ENCODE data around the gene NSA2. TPM values are rescaled to one million over a fixed set of nuclear protein-coding genes. Genes with fewer than 3 reads are reported as not detected.
"Not testable (repeated sequence)": the region's sequence is repeated elsewhere in the genome, so short reads cannot be mapped to it uniquely, and the experiment has no call there.

NSA2 gene
- total RNA-seq: 66.0 TPM

DNA sequence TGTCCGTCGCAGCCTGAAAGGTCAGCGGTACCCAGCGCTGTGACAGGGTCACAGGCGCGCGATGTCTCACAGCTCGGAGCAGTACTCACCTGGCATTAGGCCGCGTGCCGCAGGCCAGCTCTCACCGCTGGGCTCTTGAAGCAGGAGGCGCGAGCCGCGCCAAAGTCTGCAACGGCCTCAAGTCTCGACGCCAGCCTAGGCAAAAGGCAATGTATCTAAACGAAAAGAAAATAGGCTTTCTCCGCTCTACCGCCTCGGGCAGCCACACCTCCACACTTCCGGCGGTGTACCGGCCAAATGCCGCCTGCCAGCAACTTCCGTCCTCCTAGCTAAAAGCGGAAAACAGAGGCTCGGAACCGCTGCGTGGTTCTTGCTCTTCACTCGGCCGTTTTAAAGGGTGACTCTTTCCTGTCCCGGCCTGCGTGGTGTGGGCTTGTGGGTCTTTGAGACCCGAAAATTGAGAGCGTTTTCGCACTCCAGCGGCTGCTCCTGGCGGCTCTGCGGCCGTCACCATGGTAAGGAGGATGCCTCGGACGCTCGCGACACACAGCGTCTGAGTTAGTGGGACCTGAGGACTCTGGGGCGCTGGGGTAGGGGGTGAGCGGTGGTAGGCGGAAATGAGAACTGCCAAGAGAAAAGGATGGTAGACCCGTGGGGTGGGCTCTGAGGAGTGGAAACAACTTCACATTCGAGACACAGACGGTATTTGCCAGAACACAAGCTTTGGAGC is at the start of gene NSA2, which contains the start of gene GFM2:
Gene NSA2 (plus strand): TSS at position 401 of the 730 bp plus-strand sequence. CDS start 112 bp downstream, at position 513.
Gene GFM2 (minus strand): TSS at position 269 of the 730 bp plus-strand sequence. CDS start 3,375 bp downstream, outside the sequence.
- DNase-seq (ENCODE audit: low spot score): peak; percentile 94

GRCh38 chr5:74717596-74717995 is 49.5 kb upstream of the NSA2 start:
- DNase-seq (ENCODE audit: low spot score): no peak

DNA sequence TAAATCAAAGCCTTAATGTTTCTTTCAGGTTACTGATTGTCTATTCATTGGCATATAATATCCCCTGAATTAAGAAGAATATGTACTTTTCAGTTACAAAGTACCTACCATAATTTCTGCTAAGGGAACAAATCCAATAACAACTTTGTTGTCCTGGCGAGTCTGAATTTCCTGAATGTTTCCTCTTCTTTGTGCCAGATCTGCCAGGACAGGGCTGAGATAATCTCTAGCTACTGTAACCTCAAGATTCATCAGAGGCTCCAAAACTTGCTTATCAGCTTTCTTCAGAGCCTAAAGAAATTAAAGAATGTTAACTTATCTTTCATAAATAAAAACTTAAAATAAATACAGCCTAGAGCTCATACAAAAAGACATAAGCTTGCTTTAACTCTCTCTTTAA is 44.8 kb upstream of the NSA2 start:
- DNase-seq (ENCODE audit: low spot score): no peak

DNA sequence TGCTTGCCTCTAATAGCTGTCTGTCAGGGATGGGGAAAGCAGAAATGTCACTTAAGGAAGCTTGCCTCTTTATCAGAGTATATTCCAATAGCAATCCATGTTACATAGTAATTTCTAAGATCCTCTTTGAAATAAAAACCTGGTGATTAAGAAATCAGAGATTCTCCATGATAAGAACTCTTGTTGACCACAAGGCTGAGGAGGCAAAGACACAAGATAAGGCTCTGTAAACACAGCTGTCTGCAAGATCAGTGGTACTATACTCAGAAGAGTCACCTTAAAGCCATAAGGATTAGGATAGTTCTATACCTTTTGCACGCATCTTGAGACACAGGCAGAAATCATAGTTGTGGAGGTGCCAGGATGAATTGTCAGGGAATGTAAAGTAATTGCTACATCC is 41.7 kb upstream of the NSA2 start:
- DNase-seq (ENCODE audit: low spot score): no peak

GRCh38 chr5:74736759-74737158 is 30.3 kb upstream of the NSA2 start:
- DNase-seq (ENCODE audit: low spot score): no peak

- no peak for DNase-seq (ENCODE audit: low spot score)
These were observed 28.6 kb upstream of the NSA2 start for GRCh38 chr5:74738406-74738805.

GRCh38 chr5:74748742-74749141 is 18.3 kb upstream of the NSA2 start:
- DNase-seq (ENCODE audit: low spot score): not testable (repeated sequence)

DNA sequence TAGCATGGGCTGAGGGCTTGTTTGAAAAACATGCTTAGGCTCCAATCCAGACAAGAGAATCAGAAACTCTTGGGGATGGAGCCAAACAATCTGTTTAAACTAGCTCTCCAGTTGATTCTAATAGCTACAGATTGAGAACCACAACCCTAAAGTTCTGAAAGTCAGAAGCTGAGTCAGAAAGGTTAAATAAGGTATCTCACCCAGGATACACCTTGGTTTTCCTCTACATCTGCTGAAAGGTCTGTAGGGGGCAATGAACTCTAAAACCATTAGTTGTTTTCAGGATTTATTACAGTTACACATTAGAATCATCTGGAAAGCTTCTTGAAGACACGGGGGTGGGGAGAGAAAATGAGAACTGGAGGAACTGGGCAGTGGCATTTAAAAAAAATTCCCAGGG is 5.8 kb upstream of the NSA2 start:
- DNase-seq (ENCODE audit: low spot score): no peak

DNA sequence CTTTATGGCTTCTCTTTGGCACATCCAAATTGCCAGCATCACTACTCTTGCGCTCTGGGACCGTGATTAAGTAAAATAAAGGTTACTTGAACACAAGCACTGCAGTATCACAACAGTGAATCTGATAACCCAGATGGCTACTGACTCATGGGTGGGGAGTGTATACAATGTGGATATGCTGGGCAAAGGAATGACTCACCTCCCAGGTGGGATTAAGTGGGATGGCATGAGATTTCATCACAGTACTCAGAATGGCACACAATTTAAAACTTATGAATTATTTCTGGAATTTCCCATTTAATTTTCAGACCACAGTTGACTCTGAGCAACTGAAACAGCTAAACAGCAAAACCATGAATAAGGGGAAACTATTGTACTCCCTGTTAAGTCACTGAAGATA is 4.5 kb upstream of the NSA2 start:
- no peak for DNase-seq (ENCODE audit: low spot score)

GRCh38 chr5:74763504-74763903 is 3.5 kb upstream of the NSA2 start:
- DNase-seq (ENCODE audit: low spot score): no peak

DNA sequence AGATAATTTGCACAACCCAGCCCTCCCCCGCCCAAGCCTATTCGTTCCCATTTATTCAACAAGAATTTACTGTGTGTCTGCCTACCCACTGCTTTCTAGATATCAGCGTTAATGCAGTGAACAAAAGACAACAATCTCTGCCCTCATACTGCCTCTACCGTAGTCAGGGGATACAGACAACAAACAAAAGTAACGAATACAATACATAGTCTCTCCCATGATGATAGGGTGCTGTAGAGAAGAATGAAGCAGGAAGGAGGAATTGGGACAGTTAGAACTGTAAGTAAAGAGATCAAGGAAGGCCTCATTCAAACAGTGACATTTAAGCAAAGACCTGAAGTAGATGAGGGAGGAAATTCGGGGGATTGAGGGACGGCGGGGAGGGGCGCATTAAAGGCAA is 1.8 kb upstream of the NSA2 start:
- no peak for DNase-seq (ENCODE audit: low spot score)

- no peak for DNase-seq (ENCODE audit: low spot score)
These were observed 1.1 kb upstream of the NSA2 start for GRCh38 chr5:74765929-74766328.

DNA sequence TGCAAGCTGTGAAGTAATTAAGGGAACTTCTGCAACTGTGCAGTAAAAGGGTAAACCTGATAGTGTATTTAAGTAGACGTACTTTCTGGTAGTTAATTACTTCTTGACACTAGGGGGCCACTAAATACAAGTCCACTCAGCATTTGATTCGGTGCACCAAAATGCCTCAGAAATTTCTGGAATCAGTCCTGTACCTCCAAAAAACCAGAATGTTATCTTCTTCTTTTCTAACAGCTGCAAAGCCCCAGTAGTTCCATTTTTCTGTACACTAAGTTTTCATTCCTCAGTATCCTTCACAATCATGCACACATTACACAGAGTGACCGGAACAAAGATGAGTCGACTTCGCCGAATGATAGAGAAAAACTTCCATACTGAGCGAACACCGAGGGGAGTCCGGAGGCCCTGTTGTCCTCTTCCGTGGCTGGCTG is 616 bp upstream of the NSA2 start:
- DNase-seq (ENCODE audit: low spot score): no peak

DNA sequence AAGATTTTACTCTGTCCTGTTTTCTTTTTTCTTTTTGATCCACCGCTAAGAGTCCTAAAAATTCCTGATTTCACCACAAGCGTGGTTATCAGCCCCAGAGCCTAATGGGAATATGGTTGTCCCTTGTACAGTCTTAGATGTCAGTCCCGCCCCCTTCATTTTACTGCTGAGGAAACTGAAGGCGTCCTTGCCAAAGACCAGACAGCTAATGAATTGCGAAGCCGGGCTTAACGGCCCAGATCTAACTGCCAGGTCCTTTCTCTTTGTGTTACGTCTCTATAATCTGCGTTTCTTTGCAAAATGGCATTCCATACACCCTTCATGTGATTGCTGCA is 497 bp downstream of the NSA2 start:
- DNase-seq (ENCODE audit: low spot score): no peak

DNA sequence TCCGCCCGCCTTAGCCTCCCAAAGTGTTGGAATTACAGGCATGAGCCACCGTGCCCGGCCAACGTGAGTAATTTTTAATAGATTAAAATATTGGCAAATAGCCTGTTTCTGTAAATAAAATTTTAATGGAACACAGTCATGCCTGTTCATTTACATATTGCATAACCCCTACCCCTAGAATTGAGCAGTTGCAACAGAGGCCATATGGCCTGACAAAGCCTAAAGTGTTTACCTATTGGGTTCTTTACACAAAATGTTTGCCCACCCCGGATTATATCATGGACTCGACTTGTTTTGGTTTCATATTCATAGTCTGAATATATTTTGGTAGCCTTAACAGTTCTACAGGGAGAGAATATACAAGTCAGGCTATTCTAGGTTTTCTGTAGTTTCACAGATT is 5.3 kb downstream of the NSA2 start:
- DNase-seq (ENCODE audit: low spot score): no peak

DNA sequence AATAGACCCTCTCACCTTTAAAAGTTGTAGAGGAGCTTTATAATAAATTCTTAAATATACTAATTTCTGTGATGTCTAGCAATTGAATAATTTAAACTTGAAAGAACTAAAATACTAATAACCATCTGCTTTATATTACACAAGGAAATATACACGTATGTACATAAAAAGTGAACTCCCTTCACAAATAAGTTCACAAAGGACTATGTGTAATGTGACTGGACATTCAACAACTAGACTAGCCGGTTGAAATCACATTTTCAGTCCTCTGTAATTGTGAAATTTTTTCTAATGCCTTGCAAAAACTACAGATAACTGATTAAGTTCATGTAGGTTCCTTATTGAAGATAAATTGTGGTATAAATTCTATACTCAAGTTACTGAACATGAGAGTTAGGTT is 11.6 kb downstream of the NSA2 start:
- DNase-seq (ENCODE audit: low spot score): no peak

DNA sequence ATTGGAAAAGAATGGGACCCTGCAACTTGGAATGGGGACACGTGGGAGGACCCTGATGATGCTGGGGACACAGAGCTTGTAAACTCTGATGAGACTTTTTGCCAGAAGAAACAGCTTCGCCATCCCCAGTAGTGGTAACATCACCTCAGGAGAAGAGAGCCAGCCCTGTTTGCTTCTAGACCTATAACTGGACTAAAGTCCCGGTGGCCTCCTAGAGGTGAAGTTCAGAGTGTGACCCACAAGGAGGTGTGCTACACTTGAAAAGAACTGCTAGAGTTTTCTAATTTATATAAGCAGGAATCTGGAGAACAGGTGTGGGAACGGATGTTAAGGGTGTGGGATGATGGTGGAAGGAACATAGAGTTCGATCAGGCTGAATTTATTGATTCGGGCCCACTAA is 19.8 kb downstream of the NSA2 start:
- DNase-seq (ENCODE audit: low spot score): no peak

DNA sequence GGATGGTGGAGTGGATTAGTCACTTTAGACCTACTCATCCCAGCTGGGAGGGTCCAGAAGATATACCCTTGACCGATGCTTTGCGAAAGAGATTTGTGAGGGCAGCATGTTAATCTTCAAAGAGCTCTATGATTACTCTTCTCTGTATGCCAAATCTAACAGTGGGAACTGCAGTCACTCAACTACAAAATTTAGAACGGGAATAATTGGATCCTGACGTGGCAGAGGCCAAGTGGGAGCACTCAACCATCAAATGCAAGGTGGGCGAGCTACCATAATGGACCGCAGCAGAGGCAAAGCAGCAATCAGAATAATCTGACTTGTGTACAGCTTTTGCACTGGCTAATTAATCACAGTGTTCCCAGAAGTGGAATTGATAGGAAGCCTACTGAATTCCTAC is 20.4 kb downstream of the NSA2 start:
- DNase-seq (ENCODE audit: low spot score): no peak

GRCh38 chr5:74791669-74792068 is 24.6 kb downstream of the NSA2 start:
- not testable (repeated sequence) for DNase-seq (ENCODE audit: low spot score)

DNA sequence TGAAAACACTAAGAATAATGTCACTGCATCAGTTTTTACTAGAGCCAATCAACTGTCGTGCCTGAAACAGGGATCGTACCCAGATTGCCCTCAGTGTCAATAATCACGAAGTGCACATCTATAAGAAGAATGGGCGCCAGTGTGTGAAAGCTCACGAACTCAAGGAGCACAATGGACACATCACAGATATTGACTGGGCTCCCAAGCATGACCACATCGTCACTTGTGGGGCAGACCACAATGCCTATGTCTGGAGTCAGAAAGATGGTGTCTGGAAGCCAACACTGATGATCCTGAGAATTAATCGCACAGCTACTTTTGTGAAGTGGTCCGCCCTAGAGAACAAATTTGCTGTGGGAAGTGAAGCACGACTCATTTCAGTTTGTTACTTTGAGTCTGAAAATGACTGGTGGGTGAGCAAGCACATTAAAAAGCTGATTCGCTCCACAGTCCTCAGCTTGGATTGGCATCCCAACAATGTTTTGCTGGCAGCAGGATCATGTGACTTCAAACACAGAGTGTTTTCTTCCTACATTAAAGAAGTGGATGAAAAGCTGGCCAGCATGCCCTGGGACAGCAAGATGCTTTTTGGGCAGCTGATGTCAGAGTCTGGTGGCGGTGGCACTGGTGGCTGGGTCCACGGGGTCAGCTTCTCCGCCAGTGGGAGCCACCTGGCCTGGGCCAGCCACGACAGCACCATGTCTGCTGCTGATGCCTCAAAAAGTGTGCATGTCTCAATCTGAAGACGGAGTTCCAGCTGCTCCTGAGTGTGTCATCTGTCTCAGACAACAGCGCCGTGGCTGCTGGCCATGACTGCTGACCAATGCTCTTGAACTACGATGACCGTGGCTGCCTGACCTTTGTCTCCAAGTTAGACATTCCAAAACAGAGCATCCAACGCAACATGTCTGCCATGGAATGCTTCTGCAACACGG is 32.2 kb downstream of the NSA2 start:
- DNase-seq (ENCODE audit: low spot score): no peak

DNA sequence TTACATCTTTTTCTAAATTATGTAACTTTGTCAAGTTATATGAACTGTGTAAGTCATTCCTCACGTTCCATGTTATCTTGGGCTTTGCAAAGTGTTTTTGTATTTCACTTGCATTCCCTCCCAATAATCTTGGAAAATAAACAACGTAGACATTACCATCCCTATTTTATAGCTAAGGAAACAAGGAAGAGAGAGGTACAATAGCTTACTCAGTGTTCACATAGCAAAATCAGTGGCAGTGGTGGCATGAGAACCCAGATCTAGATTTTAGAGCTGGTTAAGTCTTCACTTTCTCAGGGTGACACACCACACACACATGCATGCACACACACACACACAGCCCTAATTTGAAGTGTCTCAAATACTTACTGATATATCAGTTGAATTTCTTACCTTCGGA is 34.1 kb downstream of the NSA2 start:
- no peak for DNase-seq (ENCODE audit: low spot score)

DNA sequence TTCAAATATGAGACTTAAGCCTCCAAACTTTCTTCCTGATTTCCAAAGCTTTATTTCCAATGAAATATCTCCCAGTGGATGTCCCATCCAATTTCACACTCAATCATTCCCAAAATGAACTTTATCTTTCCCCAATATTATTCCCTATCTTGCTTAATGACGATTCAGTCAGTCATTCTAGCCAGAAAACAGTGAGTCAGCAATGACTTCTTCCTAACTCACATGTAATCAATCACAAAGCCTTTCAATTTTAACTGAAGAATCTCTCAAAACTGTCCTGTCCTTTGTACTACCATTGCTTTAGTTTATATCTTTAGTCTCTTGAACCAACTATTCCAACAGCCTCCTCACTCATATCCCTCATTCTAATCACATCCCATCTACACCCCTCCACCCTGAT is 34.9 kb downstream of the NSA2 start:
- no peak for DNase-seq (ENCODE audit: low spot score)

DNA sequence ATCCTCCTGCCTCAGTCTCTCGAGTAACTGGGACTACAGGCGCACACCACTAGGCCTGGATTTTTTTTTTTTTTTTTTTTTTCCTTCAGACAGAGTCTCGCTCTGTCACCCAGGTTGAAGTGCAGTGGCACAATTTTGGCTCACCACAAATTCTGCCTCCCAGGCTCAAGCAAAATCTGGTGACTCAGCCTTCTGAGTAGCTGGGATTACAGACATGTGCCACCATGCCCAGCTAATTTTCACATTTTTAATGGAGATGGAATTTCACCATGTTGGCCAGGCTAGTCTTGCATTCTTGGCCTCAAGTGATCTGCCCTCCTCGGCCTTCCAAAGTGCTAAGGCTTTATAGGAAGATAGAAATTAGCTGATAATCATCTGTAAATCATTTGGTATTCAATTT is 43.9 kb downstream of the NSA2 start:
- DNase-seq (ENCODE audit: low spot score): no peak

Measured in ureter (tissue), 1 donor.